Cardiac fibroblast (primary cell): ENCODE results near the gene SAPCD2.

Source experiments
- DNase-seq, 2 donors: peaks; one replicate each; pipeline versions ENCODE4 v3.0.0 to v3.0.0-alpha.2; 2010; ENCODE audit warnings: low read depth in 2 of 2
- H3K4me3 ChIP-seq, 2 donors: replicated peaks in 1 of 2; 1 replicate in 1 of 2; 2 replicates in 1 of 2; pipeline ENCODE4 v1.5.1; 2011; ENCODE audit warnings: low read depth in 2 of 2, low read length in 2 of 2, mild to moderate bottlenecking in 2 of 2, moderate library complexity in 1 of 2
- CTCF ChIP-seq: IDR thresholded peaks from one replicate; pipeline ENCODE4 v1.5.1; 2011; ENCODE audit warnings: low read depth, mild to moderate bottlenecking, low read length, inconsistent platforms

The SAPCD2 gene

GRCh38 chr9:137114613-137115393 lies 44.4 kb upstream of the SAPCD2 start, which contains the start of gene DPP7:
Gene DPP7, minus strand, starts transcription at chr9:137114733. Its CDS starts 20 bp downstream, at chr9:137114713.
- peak within 1 kb of the TSS; percentile 55 for H3K4me3 ChIP-seq
- TF ChIP-seq CTCF = no peak
- peak; percentile 38 to 56 for DNase-seq

GRCh38 chr9:137114220-137114612 lies 43.9 kb upstream of the SAPCD2 start:
- TF ChIP-seq CTCF = no peak
- peak overlapping the region; percentile 55 for H3K4me3 ChIP-seq
- peak in 1 of 2 donors; percentile 12 for DNase-seq

GRCh38 chr9:137113385-137114159 lies 43.2 kb upstream of the SAPCD2 start:
- peak in 1 of 2 donors; percentile 21 for DNase-seq
- H3K4me3 ChIP-seq = peak overlapping the region; percentile 38
- TF ChIP-seq CTCF = no peak

GRCh38 chr9:137112564-137113384 lies 42.4 kb upstream of the SAPCD2 start:
- no peak overlapping the region for H3K4me3 ChIP-seq
- TF ChIP-seq CTCF = no peak
- no peak for DNase-seq

GRCh38 chr9:137111788-137112563 lies 41.6 kb upstream of the SAPCD2 start:
- no peak for TF ChIP-seq CTCF
- H3K4me3 ChIP-seq = no peak overlapping the region
- no peak for DNase-seq
